Keratinocyte (primary cell): Measurements from ENCODE around the gene TSSC4.

Experiments
- CTCF ChIP-seq, 3 experiments: IDR thresholded peaks in 1 of 3; conservative IDR thresholded peaks in 1 of 3; optimal IDR thresholded peaks in 1 of 3; 2 replicates in 2 of 3; 3 replicates in 1 of 3; pipeline versions ENCODE3 to v1.5.1; 2011; ENCODE audit warnings: low read length in 3 of 3, mild to moderate bottlenecking in 3 of 3, moderate library complexity in 2 of 3, control low read depth in 1 of 3, inconsistent platforms in 1 of 3; ENCODE audit not compliant: insufficient read depth in 2 of 3; ENCODE audit errors: extremely low read depth in 1 of 3
- EZH2 ChIP-seq: IDR thresholded peaks from one replicate; pipeline ENCODE4 v1.6.1; 2012; ENCODE audit warnings: inconsistent platforms, mild to moderate bottlenecking, low read length, moderate library complexity

- TF ChIP-seq CTCF (optimal IDR thresholded peaks at IDR 0.05 in 1 of 3, IDR thresholded peaks at IDR 0.05 in 1 of 3, conservative IDR thresholded peaks at IDR 0.05 in 1 of 3; ENCODE audit: extremely low read depth in 1 of 3, insufficient read depth in 2 of 3, low read length in 3 of 3) (no peak), EZH2 (no peak)
These were observed 6.4 kb downstream of the TSSC4 start for GRCh38 chr11:2406878-2407410.
